ENCODE data around the gene COPRS. TPM values are rescaled to one million over a fixed set of nuclear protein-coding genes. Genes with fewer than 3 reads are reported as not detected.

The COPRS gene
- total RNA-seq, 1 experiment from 2014 or later: 37.5 TPM

- no peak for TF ChIP-seq ATF2 (CRISPR knock-in tag; IDR thresholded peaks at IDR 0.05; ENCODE audit: borderline replicate concordance, low read depth)
These were observed 17.2 kb downstream of the COPRS start (continued) for GRCh38 chr17:31841850-31842194.

- ChIA-PET CTCF (interaction anchor here (0.6 to 0.8 kb wide), 2 partner anchors 63 to 280 kb away, joined by 3 to 5 read pairs; partner anchors contain the start of gene UTP6), POLR2A (no interaction called here)
- Mint-ChIP-seq H3K36me3 (no peaks in the 10 kb centered on the region), H3K4me1 (no peaks in the 10 kb centered on the region), H3K4me3 (no peak overlapping the region), H3K9me3 (no peaks in the 10 kb centered on the region), H3K27me3 (ENCODE audit: low read depth) (peaks cover 5% of the 10 kb centered on the region), H3K27ac (no peak overlapping the region)
- DNase-seq (ENCODE audit: low spot score) (no peak), ATAC-seq (no peak)
- no peak for TF ChIP-seq ZBTB43 (CRISPR knock-in tag; IDR thresholded peaks at IDR 0.05)
- no peak for TF ChIP-seq CREB1 (CRISPR knock-in tag; IDR thresholded peaks at IDR 0.05)
- no peak for TF ChIP-seq MYBL2 (CRISPR knock-in tag; IDR thresholded peaks at IDR 0.05)
- no peak for TF ChIP-seq ARID4B (CRISPR knock-in tag; IDR thresholded peaks at IDR 0.05; ENCODE audit: borderline replicate concordance)
- no peak for TF ChIP-seq MXD4 (CRISPR knock-in tag; IDR thresholded peaks at IDR 0.05; ENCODE audit: borderline replicate concordance)
- TF ChIP-seq HMGA2 (CRISPR knock-in tag; IDR thresholded peaks at IDR 0.05): no peak
- TF ChIP-seq FOXP4 (CRISPR knock-in tag; IDR thresholded peaks at IDR 0.05): no peak
- no peak for TF ChIP-seq ZNF317 (CRISPR knock-in tag; IDR thresholded peaks at IDR 0.05; ENCODE audit: borderline replicate concordance, low read depth)
- no peak for TF ChIP-seq NFATC4 (CRISPR knock-in tag; IDR thresholded peaks at IDR 0.05)
- no peak for TF ChIP-seq ZNF423 (CRISPR knock-in tag; IDR thresholded peaks at IDR 0.05)
- no peak for TF ChIP-seq GRHL2 (CRISPR knock-in tag; IDR thresholded peaks at IDR 0.05; ENCODE audit: insufficient replicate concordance, severe bottlenecking)
- no peak for TF ChIP-seq TEAD4 (CRISPR knock-in tag; IDR thresholded peaks at IDR 0.05)
- TF ChIP-seq PRRX2 (CRISPR knock-in tag; IDR thresholded peaks at IDR 0.05): no peak
- no peak for TF ChIP-seq TCF7 (CRISPR knock-in tag; IDR thresholded peaks at IDR 0.05; ENCODE audit: low read depth)
- no peak for TF ChIP-seq TEAD1 (CRISPR knock-in tag; IDR thresholded peaks at IDR 0.05)
- TF ChIP-seq MAX (CRISPR knock-in tag; IDR thresholded peaks at IDR 0.05): no peak
- no peak for TF ChIP-seq KAT7 (CRISPR knock-in tag; IDR thresholded peaks at IDR 0.05; ENCODE audit: borderline replicate concordance)
These were observed 20.3 kb downstream of the COPRS start for GRCh38 chr17:31838636-31839225.
